GM19397 (cell line): ENCODE data around the gene AGAP1.

Source experiments
- ATAC-seq: cut with Tn5 transposase; IDR thresholded peaks from one replicate; pipeline ENCODE4 v1.9.1; 2021; ENCODE audit warnings: mild to moderate bottlenecking, moderate library complexity; ENCODE audit not compliant: unreplicated experiment

The AGAP1 gene

GRCh38 chr2:235566415-235566814 lies 72.6 kb downstream of the AGAP1 start:
- ATAC-seq: no peak

GRCh38 chr2:235566931-235567495 lies 73.2 kb downstream of the AGAP1 start:
- no peak for ATAC-seq

GRCh38 chr2:235567842-235568241 lies 74.0 kb downstream of the AGAP1 start:
- no peak for ATAC-seq

- ATAC-seq: no peak
Measured at GRCh38 chr2:235568431-235568830, 74.6 kb downstream of the AGAP1 start.

- ATAC-seq: no peak
Measured at GRCh38 chr2:235569837-235570236, 76.0 kb downstream of the AGAP1 start.

- ATAC-seq: no peak
Measured at GRCh38 chr2:235570256-235570655, 76.4 kb downstream of the AGAP1 start.

- no peak for ATAC-seq
Measured at GRCh38 chr2:235570966-235571692, 77.3 kb downstream of the AGAP1 start.

- ATAC-seq: no peak
Measured at GRCh38 chr2:235572592-235572991, 78.7 kb downstream of the AGAP1 start.

- ATAC-seq: no peak
Measured at GRCh38 chr2:235573331-235574221, 79.7 kb downstream of the AGAP1 start.

GRCh38 chr2:235575431-235575830 lies 81.6 kb downstream of the AGAP1 start:
- no peak for ATAC-seq

GRCh38 chr2:235575904-235576303 lies 82.1 kb downstream of the AGAP1 start:
- ATAC-seq: no peak

- ATAC-seq: no peak
Measured at GRCh38 chr2:235576337-235576910, 82.6 kb downstream of the AGAP1 start.

- no peak for ATAC-seq
Measured at GRCh38 chr2:235577404-235578330, 83.8 kb downstream of the AGAP1 start.

GRCh38 chr2:235579128-235579527 lies 85.3 kb downstream of the AGAP1 start:
- ATAC-seq: no peak

GRCh38 chr2:235580426-235581157 lies 86.7 kb downstream of the AGAP1 start:
- no peak for ATAC-seq

- ATAC-seq: no peak
Measured at GRCh38 chr2:235582081-235582686, 88.3 kb downstream of the AGAP1 start.

- ATAC-seq: no peak
Measured at GRCh38 chr2:235582729-235583128, 88.9 kb downstream of the AGAP1 start.

GRCh38 chr2:235583144-235583543 lies 89.3 kb downstream of the AGAP1 start:
- no peak for ATAC-seq

GRCh38 chr2:235583925-235584637 lies 90.2 kb downstream of the AGAP1 start:
- ATAC-seq: no peak
